ENCODE results near the gene TMTC3.

Gene TMTC3

DNA sequence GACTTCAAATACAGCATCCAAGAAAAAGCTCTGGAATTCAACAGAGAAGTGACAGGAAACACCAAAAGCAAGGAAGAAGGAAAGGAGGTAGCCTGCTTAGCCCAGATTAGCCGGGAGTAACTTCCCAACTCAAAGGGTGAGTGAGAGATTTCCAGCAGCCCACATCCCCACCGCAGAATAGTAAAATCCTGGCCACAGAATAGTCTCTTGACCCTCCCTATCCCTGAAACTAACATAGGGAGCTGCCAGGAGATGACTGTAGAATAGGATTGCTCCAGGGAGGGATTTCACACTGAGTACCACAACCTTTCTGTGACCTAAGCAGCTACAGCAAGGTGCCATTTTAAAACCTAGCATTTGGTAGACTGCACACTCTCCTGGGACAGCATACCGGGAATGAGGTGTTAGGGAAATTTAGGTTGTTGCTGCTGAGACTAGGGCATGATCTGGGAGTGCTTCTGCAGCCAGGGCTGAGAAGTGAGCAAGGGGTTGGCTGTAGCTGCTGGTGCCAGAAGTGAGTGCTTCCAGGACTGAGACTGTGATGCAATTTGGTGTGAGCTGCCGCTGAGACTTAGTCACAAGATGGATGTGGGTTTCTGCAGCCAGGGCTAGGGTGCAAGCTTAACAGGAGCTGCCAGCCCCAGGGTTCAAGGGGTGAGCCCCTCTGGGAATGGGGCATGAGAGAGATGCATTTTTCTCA, 66.0 kb downstream of the TMTC3 start:
- TF ChIP-seq GLIS2 (tag by site-specific recombination; IDR thresholded peaks at IDR 0.05) (no peak), ZNF112 (tag by site-specific recombination; IDR thresholded peaks at IDR 0.05) (no peak), ZNF184 (tag by site-specific recombination; IDR thresholded peaks at IDR 0.05) (no peak), EGR2 (tag by site-specific recombination; IDR thresholded peaks at IDR 0.05; ENCODE audit: low read depth) (no peak), ZNF169 (tag by site-specific recombination; IDR thresholded peaks at IDR 0.05) (no peak), ZNF629 (tag by site-specific recombination; IDR thresholded peaks at IDR 0.05) (no peak), ZNF121 (tag by site-specific recombination; IDR thresholded peaks at IDR 0.05) (no peak), ZNF223 (tag by site-specific recombination; IDR thresholded peaks at IDR 0.05) (no peak), FEZF1 (tag by site-specific recombination; IDR thresholded peaks at IDR 0.05) (no peak), ZNF571 (tag by site-specific recombination; IDR thresholded peaks at IDR 0.05) (no peak), OSR2 (tag by site-specific recombination; IDR thresholded peaks at IDR 0.05) (no peak), GFI1B (tag by site-specific recombination; IDR thresholded peaks at IDR 0.05) (no peak), KLF1 (tag by site-specific recombination; IDR thresholded peaks at IDR 0.05) (no peak)
- TF ChIP-seq, protein P1, sequence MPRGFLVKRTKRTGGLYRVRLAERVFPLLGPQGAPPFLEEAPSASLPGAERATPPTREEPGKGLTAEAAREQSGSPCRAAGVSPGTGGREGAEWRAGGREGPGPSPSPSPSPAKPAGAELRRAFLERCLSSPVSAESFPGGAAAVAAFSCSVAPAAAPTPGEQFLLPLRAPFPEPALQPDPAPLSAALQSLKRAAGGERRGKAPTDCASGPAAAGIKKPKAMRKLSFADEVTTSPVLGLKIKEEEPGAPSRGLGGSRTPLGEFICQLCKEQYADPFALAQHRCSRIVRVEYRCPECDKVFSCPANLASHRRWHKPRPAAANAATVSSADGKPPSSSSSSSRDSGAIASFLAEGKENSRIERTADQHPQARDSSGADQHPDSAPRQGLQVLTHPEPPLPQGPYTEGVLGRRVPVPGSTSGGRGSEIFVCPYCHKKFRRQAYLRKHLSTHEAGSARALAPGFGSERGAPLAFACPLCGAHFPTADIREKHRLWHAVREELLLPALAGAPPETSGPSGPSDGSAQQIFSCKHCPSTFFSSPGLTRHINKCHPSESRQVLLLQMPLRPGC (tag by site-specific recombination; IDR thresholded peaks at IDR 0.05), result no peak
- TF ChIP-seq, protein P2, sequence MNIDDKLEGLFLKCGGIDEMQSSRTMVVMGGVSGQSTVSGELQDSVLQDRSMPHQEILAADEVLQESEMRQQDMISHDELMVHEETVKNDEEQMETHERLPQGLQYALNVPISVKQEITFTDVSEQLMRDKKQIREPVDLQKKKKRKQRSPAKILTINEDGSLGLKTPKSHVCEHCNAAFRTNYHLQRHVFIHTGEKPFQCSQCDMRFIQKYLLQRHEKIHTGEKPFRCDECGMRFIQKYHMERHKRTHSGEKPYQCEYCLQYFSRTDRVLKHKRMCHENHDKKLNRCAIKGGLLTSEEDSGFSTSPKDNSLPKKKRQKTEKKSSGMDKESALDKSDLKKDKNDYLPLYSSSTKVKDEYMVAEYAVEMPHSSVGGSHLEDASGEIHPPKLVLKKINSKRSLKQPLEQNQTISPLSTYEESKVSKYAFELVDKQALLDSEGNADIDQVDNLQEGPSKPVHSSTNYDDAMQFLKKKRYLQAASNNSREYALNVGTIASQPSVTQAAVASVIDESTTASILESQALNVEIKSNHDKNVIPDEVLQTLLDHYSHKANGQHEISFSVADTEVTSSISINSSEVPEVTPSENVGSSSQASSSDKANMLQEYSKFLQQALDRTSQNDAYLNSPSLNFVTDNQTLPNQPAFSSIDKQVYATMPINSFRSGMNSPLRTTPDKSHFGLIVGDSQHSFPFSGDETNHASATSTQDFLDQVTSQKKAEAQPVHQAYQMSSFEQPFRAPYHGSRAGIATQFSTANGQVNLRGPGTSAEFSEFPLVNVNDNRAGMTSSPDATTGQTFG (tag by site-specific recombination; IDR thresholded peaks at IDR 0.05; ENCODE audit: borderline replicate concordance), result no peak
- TF ChIP-seq, protein P3, sequence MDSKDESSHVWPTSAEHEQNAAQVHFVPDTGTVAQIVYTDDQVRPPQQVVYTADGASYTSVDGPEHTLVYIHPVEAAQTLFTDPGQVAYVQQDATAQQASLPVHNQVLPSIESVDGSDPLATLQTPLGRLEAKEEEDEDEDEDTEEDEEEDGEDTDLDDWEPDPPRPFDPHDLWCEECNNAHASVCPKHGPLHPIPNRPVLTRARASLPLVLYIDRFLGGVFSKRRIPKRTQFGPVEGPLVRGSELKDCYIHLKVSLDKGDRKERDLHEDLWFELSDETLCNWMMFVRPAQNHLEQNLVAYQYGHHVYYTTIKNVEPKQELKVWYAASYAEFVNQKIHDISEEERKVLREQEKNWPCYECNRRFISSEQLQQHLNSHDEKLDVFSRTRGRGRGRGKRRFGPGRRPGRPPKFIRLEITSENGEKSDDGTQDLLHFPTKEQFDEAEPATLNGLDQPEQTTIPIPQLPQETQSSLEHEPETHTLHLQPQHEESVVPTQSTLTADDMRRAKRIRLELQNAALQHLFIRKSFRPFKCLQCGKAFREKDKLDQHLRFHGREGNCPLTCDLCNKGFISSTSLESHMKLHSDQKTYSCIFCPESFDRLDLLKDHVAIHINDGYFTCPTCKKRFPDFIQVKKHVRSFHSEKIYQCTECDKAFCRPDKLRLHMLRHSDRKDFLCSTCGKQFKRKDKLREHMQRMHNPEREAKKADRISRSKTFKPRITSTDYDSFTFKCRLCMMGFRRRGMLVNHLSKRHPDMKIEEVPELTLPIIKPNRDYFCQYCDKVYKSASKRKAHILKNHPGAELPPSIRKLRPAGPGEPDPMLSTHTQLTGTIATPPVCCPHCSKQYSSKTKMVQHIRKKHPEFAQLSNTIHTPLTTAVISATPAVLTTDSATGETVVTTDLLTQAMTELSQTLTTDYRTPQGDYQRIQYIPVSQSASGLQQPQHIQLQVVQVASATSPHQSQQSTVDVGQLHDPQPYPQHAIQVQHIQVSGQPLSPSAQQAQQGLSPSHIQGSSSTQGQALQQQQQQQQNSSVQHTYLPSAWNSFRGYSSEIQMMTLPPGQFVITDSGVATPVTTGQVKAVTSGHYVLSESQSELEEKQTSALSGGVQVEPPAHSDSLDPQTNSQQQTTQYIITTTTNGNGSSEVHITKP (tag by site-specific recombination; IDR thresholded peaks at IDR 0.05), result no peak
- TF ChIP-seq, protein P4, sequence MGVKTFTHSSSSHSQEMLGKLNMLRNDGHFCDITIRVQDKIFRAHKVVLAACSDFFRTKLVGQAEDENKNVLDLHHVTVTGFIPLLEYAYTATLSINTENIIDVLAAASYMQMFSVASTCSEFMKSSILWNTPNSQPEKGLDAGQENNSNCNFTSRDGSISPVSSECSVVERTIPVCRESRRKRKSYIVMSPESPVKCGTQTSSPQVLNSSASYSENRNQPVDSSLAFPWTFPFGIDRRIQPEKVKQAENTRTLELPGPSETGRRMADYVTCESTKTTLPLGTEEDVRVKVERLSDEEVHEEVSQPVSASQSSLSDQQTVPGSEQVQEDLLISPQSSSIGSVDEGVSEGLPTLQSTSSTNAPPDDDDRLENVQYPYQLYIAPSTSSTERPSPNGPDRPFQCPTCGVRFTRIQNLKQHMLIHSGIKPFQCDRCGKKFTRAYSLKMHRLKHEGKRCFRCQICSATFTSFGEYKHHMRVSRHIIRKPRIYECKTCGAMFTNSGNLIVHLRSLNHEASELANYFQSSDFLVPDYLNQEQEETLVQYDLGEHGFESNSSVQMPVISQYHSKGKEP (tag by site-specific recombination; IDR thresholded peaks at IDR 0.05), result no peak
- H3K27ac ChIP-seq (ENCODE audit: extremely low read depth, low read depth, low read length), result no peak overlapping the region
- no peaks in the 10 kb centered on the region for H3K36me3 ChIP-seq (ENCODE audit: control insufficient read depth in 2 of 2, insufficient read depth in 1 of 2, low read length in 2 of 2)
- no peak overlapping the region for H3K4me3 ChIP-seq (ENCODE audit: low read depth, low read length)
- no peaks in the 10 kb centered on the region for H3K9me3 ChIP-seq (ENCODE audit: control insufficient read depth, insufficient read depth, low read depth, low read length)
- ChIA-PET CTCF (interaction anchor here (1.0 kb wide), 1 partner anchor 785 kb away, joined by 3 read pairs; no protein-coding TSS in a partner anchor), POLR2A (no interaction called here)
- no peaks in the 10 kb centered on the region for H3K4me1 ChIP-seq (ENCODE audit: control insufficient read depth, insufficient read depth, low read length)
